ENCODE measurements around the gene MSH3.

- TF ChIP-seq FOXM1 (IDR thresholded peaks at IDR 0.05; ENCODE audit: borderline replicate concordance, low read depth) (no peak), EP300 (IDR thresholded peaks at IDR 0.05; ENCODE audit: borderline replicate concordance) (no peak), TAF1 (IDR thresholded peaks at IDR 0.05; ENCODE audit: low read depth) (no peak), MAX (IDR thresholded peaks at IDR 0.05) (no peak), REST (IDR thresholded peaks at IDR 0.05; ENCODE audit: low read depth) (no peak)
These were observed 100.4 kb downstream of the MSH3 start for GRCh38 chr5:80754900-80755299.
